HepG2 (cell line): ENCODE data around the gene LRRC8E. TPM values are rescaled to one million over a fixed set of nuclear protein-coding genes. Genes with fewer than 3 reads are reported as not detected.

ENCODE experiments used
- AHR ChIP-seq: IDR thresholded peaks from 2 replicates; pipeline ENCODE4 v1.6.1; 2018; ENCODE audit warnings: missing genetic modification reagents, missing compliant biosample characterization
- AKAP8 ChIP-seq: sonication (generic); formaldehyde crosslinking; IDR thresholded peaks from 2 replicates; pipeline ENCODE4 v1.5.1; 2020; ENCODE audit warnings: mild to moderate bottlenecking, missing genetic modification reagents
- DNMT3B ChIP-seq: conservative IDR thresholded peaks from 2 replicates; pipeline ENCODE4 v1.6.1; 2016; ENCODE audit warnings: missing biosample characterization, control low read depth
- FLYWCH1 ChIP-seq: sonication (generic); formaldehyde crosslinking; IDR thresholded peaks from 2 replicates; pipeline ENCODE4 v1.8.1; 2023; ENCODE audit warnings: mild to moderate bottlenecking, missing genetic modification reagents
- FOXM1 ChIP-seq: sonication (generic); formaldehyde crosslinking; IDR thresholded peaks from 2 replicates; pipeline ENCODE4 v1.5.0; 2020; ENCODE audit warnings: missing genetic modification reagents
- GFI1 ChIP-seq: sonication (generic); formaldehyde crosslinking; IDR thresholded peaks from 2 replicates; pipeline ENCODE4 v1.5.0; 2020; ENCODE audit warnings: missing genetic modification reagents, mild to moderate bottlenecking, borderline replicate concordance
- GLI4 ChIP-seq: sonication (generic); formaldehyde crosslinking; IDR thresholded peaks from 2 replicates; pipeline ENCODE4 v1.5.1; 2020; ENCODE audit warnings: missing genetic modification reagents, mild to moderate bottlenecking, moderate library complexity, borderline replicate concordance
- HINFP ChIP-seq: sonication (generic); formaldehyde crosslinking; IDR thresholded peaks from 2 replicates; pipeline ENCODE4 v1.4.0; 2020; ENCODE audit warnings: low read depth, mild to moderate bottlenecking, missing genetic modification reagents
- HNRNPLL ChIP-seq: fragments of 200-400 bp; formaldehyde crosslinking; IDR thresholded peaks from 2 replicates; pipeline ENCODE4 v1.6.1; 2017; ENCODE audit warnings: mild to moderate bottlenecking, low read depth, low read length; ENCODE audit not compliant: poor library complexity, severe bottlenecking
- MAZ ChIP-seq, 2 experiments: sonication (generic) in 1 of 2; formaldehyde crosslinking in 1 of 2; IDR thresholded peaks; 2 replicates each; pipeline versions ENCODE4 v1.5.0 to v1.6.1; 2012 to 2020; ENCODE audit warnings: low read depth in 2 of 2, mild to moderate bottlenecking in 2 of 2, borderline replicate concordance in 1 of 2, improper control_type of control experiment in 1 of 2, low read length in 1 of 2, missing genetic modification reagents in 1 of 2, moderate library complexity in 1 of 2
- MXI1 ChIP-seq: IDR thresholded peaks from 3 replicates; pipeline ENCODE4 v1.6.1; 2012; ENCODE audit warnings: low read depth, low read length, inconsistent platforms, borderline replicate concordance
- RFXAP ChIP-seq: sonication (generic); formaldehyde crosslinking; IDR thresholded peaks from 2 replicates; pipeline ENCODE4 v1.4.0; 2020; ENCODE audit warnings: missing genetic modification reagents, borderline replicate concordance
- TBX2 ChIP-seq: sonication (generic); formaldehyde crosslinking; IDR thresholded peaks from 2 replicates; pipeline ENCODE4 v1.5.0; 2020; ENCODE audit warnings: missing genetic modification reagents, mild to moderate bottlenecking, borderline replicate concordance
- TFDP1 ChIP-seq: IDR thresholded peaks from 2 replicates; pipeline ENCODE4 v1.6.1; 2016; ENCODE audit warnings: missing compliant biosample characterization, missing genetic modification reagents, borderline replicate concordance
- YEATS4 ChIP-seq: sonication (generic); formaldehyde crosslinking; IDR thresholded peaks from 2 replicates; pipeline ENCODE4 v1.4.0; 2020; ENCODE audit warnings: missing genetic modification reagents, borderline replicate concordance
- ZBTB14 ChIP-seq: sonication (generic); formaldehyde crosslinking; IDR thresholded peaks from 2 replicates; pipeline ENCODE4 v1.4.0; 2020; ENCODE audit warnings: missing genetic modification reagents
- ZMYM4 ChIP-seq: sonication (generic); formaldehyde crosslinking; IDR thresholded peaks from 2 replicates; pipeline ENCODE4 v1.8.1; 2023; ENCODE audit warnings: mild to moderate bottlenecking, missing genetic modification reagents
- ZNF354B ChIP-seq: sonication (generic); formaldehyde crosslinking; IDR thresholded peaks from 2 replicates; pipeline ENCODE4 v1.8.0; 2022; ENCODE audit warnings: mild to moderate bottlenecking, missing genetic modification reagents
- ZNF781 ChIP-seq: sonication (generic); formaldehyde crosslinking; IDR thresholded peaks from 2 replicates; pipeline ENCODE4 v1.5.1; 2020; ENCODE audit warnings: borderline replicate concordance, mild to moderate bottlenecking, missing genetic modification reagents; ENCODE audit errors: not compliant biosample characterization
- polyA plus RNA-seq, 8 experiments: library from polyadenylated mRNA; depleted of rRNA in 3 of 8; stranded (reverse) in 7 of 8; unstranded in 1 of 8; fragments of >200 nt; fragmentation: Illumina TruSeq in 4 of 8; extraction: Trizol in 4 of 8; gene quantifications; 2 replicates each; pipeline versions ENCODE4 v1.2.1 to v1.2.3, GENCODE V29; 2011 to 2016; ENCODE audit warnings: low read depth in 4 of 8, missing spikeins in 1 of 8, mixed read lengths in 1 of 8; ENCODE audit not compliant: insufficient read depth in 1 of 8
- total RNA-seq, 5 experiments: library from RNA; depleted of rRNA; stranded (reverse); fragments of >200 nt; fragmentation: Illumina TruSeq; extraction: Trizol; gene quantifications; 2 replicates each; pipeline ENCODE4 v1.2.3, GENCODE V29; 2016; ENCODE audit warnings: low read depth in 1 of 5
- TF ChIP-seq, protein P1 (sequence below): sonication (generic); formaldehyde crosslinking; IDR thresholded peaks from 2 replicates; pipeline ENCODE4 v1.4.0; 2020; ENCODE audit warnings: missing genetic modification reagents

The LRRC8E gene
- total and polyA plus RNA-seq, 2 of the 13 experiments (the other 11 are each of a cell fraction or from before 2014, with no cell fraction given): 8.0 to 10.3 TPM

- TF ChIP-seq MAZ (IDR thresholded peaks at IDR 0.05; ENCODE audit: borderline replicate concordance, low read depth, low read length) (no peak), MAZ (CRISPR knock-in tag; IDR thresholded peaks at IDR 0.05; ENCODE audit: low read depth) (peak; percentile 50; the same call in 1 of the 2 replicates), DNMT3B (CRISPR knock-in tag) (no peak), ZNF354B (CRISPR knock-in tag) (no peak), ZBTB14 (CRISPR knock-in tag) (peak; percentile 83), HINFP (CRISPR knock-in tag) (peak; percentile 100), MXI1 (no peak), RFXAP (CRISPR knock-in tag) (0 out of 2 replicates have a peak, but pooled peaks have one; percentile 25), FLYWCH1 (CRISPR knock-in tag) (no peak), TBX2 (CRISPR knock-in tag) (0 out of 2 replicates have a peak, but pooled peaks have one; percentile 20), ZNF781 (CRISPR knock-in tag) (no peak), AKAP8 (CRISPR knock-in tag) (peak; percentile 63; the same call in 1 of the 2 replicates), AHR (CRISPR knock-in tag) (no peak), GLI4 (0 out of 2 replicates have a peak, but pooled peaks have one; percentile 55), GFI1 (CRISPR knock-in tag) (no peak), TFDP1 (0 out of 2 replicates have a peak, but pooled peaks have one; percentile 13), YEATS4 (CRISPR knock-in tag) (0 out of 2 replicates have a peak, but pooled peaks have one; percentile 15), ZMYM4 (CRISPR knock-in tag) (0 out of 2 replicates have a peak, but pooled peaks have one; percentile 42), FOXM1 (CRISPR knock-in tag) (no peak), HNRNPLL (peak; percentile 19)
- TF ChIP-seq, protein P1, sequence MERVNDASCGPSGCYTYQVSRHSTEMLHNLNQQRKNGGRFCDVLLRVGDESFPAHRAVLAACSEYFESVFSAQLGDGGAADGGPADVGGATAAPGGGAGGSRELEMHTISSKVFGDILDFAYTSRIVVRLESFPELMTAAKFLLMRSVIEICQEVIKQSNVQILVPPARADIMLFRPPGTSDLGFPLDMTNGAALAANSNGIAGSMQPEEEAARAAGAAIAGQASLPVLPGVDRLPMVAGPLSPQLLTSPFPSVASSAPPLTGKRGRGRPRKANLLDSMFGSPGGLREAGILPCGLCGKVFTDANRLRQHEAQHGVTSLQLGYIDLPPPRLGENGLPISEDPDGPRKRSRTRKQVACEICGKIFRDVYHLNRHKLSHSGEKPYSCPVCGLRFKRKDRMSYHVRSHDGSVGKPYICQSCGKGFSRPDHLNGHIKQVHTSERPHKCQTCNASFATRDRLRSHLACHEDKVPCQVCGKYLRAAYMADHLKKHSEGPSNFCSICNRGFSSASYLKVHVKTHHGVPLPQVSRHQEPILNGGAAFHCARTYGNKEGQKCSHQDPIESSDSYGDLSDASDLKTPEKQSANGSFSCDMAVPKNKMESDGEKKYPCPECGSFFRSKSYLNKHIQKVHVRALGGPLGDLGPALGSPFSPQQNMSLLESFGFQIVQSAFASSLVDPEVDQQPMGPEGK (CRISPR knock-in tag): peak; percentile 28; the same call in 1 of the 2 replicates
Observed at GRCh38 chr19:7874076-7874896, 14.0 kb upstream of the LRRC8E start, which contains the start of gene PRR36 (continued).
